DOHH2 (cell line): ENCODE results near the gene GRIN2D.

Experiments
- CTCF ChIP-seq: fragments of 200-600 bp; sonication (generic); IDR thresholded peaks from one replicate; pipeline ENCODE4 v1.5.1; 2014; ENCODE audit warnings: antibody characterized with exemption, mild to moderate bottlenecking, low read depth, low read length; ENCODE audit not compliant: poor library complexity, severe bottlenecking
- EZH2phosphoT487 ChIP-seq: fragments of 200-600 bp; sonication (generic); IDR thresholded peaks from 2 replicates; pipeline ENCODE4 v1.6.1; 2017; ENCODE audit warnings: borderline replicate concordance, mild to moderate bottlenecking, antibody characterized with exemption, low read length, moderate library complexity, mixed read lengths

GRCh38 chr19:48368936-48369335 lies 24.5 kb upstream of the GRIN2D start:
- TF ChIP-seq EZH2phosphoT487 (no peak), CTCF (no peak)
